HG03469 (cell line): Measurements from ENCODE around the gene C1QA.

Experiments
- ATAC-seq: cut with Tn5 transposase; IDR thresholded peaks from one replicate; pipeline ENCODE4 v1.9.1; 2021; ENCODE audit warnings: mild to moderate bottlenecking, moderate library complexity, moderate number of reproducible peaks; ENCODE audit not compliant: unreplicated experiment

The C1QA gene

DNA sequence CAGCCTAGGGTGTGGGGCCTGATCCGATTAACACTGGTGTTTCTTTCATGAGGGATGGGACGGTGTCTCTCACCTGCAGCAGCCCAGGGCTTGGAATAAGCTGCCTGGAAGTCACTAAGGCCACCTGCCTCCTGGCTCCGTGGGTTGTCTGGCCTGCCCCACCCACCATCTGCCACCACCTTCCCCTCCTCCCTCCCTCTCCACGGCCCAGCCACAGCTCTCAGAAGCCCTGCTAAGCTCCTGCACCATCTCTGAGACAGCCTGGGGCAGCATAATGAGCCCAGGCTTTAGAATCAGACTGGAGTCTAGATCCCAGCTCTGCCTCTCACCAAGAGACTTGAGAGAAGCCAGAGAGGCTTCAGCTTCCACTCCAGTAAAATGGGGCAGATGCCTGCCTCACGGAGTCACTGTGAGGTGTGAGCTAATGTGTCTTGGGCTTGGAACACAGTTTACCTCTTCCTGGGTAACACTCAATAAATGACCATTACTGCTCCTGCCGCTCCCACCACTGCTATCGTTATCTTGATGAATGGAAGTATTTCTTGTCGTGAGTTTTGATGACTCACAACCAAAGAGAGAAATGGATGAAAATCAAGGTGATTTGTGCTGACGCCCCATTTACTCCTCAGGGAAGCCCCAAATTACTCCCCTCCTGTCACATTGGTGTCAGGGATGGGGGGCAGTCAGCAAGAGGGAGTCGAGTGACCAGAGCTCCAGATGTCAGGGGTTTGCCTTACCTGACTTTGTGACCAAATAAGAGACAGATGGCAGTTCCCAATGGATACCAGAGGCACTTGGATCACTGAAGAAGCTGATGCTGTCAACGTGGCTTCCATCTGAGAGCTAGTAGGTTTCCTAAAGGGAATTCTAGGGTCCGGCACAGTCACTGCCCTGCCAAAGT is 23.5 kb upstream of the C1QA start:
- no peak for ATAC-seq

DNA sequence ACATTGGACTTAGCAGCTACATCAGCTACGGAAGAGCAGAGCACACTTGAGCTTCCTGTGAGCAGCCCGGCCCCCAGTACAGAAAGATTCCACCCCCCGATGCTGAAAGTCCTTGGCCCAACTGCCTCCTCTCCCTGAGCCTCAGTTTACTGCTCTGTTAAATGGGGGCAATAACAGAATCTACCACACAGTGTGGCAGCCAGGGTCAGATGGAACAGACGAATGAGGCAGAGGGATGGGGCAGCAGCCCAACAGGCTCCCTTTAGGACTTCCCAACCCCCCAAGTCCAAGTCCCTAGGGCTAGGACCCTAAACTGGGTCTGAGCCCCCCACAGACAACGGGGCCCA is 22.9 kb upstream of the C1QA start:
- no peak for ATAC-seq

- ATAC-seq = no peak
Observed at GRCh38 chr1:22613951-22614350, 22.5 kb upstream of the C1QA start.

- no peak for ATAC-seq
Observed at GRCh38 chr1:22615886-22616285, 20.5 kb upstream of the C1QA start.

DNA sequence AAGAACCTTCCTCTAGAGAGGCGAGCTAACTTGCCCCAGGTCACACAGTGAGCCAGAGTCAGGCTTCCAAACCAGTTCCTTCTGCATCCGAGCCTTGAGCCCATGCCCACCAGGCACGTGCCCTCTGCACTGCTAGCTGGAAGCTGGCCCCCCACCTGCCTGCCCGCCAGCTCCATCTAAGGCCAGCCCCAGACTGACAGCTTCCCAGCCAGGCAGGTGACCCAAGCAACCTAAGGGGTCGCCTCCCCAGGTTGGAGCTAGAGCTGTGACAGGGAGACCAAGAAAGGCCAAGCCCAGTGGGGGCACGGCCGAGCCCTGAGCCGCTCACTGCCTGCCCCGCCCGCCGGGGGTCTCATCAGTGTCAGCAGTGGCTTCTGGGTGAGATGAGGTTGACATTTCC is 19.9 kb upstream of the C1QA start:
- ATAC-seq = no peak

DNA sequence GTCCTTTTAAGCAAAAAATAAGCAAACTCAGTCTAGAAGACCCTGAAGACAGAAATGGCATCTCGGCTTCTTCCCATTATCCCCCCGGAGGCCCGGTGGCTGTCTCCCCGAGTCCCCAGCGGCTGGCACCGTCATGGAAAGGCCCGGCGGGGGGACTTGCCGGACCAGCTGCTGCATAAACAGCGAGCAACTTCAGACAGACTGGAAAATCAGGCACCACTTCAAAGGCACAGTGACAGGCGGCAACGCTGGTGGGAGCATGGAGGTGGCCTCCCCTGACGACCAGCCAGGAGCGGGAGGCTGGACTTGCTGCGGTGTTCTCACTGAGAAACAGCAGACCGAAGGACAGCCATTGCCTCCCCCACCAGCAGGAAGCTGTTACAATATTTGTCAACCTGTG is 18.4 kb upstream of the C1QA start:
- no peak for ATAC-seq

DNA sequence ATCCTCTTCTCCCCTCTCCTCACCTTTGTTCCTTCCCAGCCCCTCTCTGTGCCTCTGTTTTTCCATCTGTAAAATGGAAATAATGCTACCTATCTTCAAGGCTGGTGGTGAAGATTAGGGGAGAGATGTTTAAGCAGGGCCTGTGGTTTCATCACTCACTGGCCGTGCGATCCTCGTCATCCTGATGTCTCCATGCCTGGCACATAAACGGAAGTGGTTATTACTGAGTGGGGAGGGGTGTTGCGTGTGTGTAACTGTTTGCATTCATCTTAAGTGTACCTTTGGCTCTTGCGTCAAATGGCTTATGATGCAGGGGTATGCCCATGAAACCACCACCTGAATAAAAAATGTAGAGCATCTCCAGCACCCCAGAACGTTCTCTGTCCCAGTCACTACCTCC is 17.2 kb upstream of the C1QA start:
- no peak for ATAC-seq

GRCh38 chr1:22619798-22620197 is 16.6 kb upstream of the C1QA start:
- no peak for ATAC-seq

- no peak for ATAC-seq
Observed at GRCh38 chr1:22621761-22622160, 14.7 kb upstream of the C1QA start.

DNA sequence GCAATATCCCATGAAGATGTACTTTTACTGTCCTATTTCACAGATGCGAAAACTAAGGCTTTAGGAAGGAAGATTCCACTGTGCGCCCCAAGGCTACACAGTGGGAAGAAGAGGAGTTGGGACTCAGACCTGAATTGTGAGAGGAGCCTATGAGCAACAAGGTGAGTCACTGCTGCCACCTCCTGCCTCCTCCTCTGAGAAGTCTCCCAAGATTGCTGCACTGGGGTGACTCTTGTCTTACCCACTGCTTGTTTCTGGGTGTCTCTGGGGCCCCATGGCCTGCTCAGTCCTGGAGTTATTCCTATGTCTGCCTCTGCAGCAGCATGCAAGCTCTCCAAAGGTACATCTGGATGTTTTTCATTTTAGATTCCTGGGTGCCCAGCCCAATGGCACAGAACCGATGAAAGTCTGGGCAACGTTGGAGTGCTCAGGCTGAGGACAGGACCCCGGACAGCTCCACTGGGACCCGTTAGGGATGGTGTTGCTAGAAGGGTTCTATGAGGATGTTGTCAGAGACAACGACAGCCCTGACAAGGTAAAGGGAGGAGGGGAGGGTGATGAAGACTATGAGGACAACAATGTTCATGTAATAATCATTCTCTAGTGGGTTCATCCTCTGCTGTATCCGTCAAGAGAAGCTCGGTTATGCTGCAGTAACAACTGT is 11.0 kb upstream of the C1QA start:
- no peak for ATAC-seq

DNA sequence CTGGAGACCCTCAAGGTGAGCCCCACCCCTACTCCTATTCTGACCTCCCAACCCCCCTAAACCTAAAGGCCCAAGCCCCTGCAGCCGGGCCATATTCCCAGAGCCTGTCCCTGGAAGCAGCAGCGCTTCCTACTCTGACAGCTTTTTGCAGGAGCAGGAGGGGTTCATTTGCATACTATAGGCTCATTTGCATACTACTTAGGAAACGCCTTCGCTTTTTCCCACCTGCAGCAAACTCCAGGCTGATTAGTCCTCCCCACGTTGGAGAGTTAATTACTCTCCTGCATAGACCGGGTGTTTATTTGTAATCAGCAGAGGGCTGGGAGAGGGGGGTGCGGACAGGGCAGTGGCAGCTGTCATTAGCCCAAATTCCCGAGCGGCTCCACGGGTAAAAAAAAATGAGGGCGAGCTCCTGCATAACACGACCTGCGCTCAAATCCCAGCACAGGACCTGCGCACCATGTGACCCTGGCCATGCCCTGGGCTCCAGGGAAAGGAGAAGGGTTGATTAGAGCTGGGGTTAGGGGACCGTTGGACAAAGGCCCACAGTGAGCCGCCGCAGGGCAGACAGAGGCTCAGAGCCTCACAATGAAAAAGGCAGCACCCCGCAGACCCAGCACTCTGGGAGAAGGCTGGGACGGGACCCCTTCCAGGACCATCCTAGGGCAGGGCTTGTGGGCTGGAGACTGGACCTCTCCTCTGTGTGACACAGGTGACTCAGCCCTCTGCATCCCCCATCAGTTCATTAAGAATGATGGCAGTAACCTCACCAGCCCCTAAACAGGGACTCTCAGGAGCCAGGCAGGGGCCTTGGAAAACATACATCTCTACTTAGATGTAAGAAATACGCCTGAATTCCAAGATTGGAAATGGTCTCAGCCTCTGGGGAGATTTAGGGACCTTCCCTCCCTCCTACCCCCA is 9.9 kb upstream of the C1QA start:
- ATAC-seq = no peak

DNA sequence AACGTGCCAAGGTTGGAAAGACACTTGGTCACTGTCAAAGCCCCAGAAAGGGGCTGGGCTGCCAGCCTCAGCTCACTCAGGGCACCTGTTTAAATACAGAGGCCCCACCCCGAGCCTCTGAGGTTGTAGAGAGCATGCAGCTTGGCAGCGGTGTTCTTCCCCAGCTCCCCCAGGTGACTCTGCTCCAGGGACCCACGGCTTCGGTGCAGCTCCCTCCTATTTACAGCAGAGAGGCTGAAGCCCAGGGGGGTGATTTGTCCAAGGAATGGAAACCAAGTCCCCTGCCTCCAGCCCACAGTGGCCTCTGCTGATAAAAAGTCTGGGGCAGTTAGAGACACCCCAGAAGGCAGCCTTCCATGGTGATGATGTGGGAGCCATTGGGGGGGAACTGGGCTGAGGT is 9.1 kb upstream of the C1QA start:
- ATAC-seq = no peak

DNA sequence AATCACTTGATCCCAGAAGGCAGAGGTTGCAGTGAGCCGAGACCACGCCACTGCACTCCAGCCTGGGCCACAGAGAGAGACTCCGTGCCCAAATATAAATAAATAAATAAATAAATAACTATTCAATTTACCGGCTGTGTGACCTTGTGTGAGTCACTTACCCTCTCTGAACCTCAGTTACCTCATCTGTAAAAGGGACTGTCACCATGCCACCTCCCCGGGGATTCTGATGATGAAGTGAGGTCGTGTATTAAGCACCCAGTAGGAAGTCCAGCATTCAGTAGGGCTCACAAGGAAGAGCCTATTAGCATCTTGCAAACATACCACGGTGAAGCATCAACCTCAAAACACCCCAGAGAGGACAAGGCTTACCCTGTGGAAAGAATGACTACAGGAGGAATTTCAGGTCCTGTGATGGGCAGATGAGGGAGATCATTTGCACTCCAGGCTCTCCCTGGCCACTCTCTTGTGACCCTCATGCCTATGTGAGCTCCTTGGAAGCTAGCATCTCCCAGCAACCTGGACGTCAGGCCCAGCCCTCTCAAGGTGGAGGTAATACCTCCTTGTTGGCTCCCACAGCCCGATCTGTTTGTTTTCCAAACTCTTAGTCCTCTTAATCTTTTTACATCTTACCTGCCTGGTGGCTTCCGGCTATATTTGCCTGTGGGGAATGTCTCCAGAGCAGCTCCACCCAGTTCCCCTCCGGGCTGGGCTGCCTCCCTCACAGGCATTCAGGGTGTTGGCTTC is 7.6 kb upstream of the C1QA start:
- ATAC-seq = no peak

- ATAC-seq = no peak
Observed at GRCh38 chr1:22629886-22630285, 6.5 kb upstream of the C1QA start.

DNA sequence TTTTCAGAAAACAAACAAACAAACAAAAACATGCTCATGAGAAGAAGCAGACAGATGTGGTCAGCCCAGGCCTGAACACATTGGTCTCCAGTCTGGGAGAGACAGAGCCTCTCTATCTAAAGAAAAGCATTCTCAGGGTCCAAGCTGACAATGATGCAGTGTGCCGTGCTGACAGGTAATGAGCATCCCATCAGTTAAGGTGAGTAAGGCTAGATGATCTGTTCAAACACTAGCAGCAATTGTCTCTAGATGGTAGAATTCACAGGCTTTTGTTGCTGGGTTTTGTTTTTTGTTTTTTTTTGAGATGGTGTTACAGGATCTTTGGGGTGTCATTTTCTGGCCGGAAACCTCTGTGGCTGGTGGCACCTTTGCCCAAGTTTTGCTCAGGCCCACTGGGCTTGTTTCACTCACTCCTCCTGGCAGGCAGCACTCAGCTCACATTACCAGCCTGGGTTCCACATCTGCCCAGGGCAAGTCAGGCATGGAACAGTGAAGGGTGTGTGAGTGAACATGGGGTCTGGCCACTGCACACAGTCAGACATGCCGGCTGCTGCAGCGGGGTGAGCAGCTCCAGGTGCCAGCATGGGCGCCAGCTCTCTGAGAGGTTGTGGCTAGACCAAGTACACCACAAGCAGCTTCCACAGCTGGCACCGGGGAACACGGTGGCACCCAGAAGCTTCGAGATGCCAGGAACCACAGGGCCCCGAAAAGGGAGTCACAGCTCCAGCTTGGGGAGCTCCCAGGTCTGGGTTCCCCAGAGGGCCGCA is 2.5 kb upstream of the C1QA start:
- ATAC-seq = no peak

DNA sequence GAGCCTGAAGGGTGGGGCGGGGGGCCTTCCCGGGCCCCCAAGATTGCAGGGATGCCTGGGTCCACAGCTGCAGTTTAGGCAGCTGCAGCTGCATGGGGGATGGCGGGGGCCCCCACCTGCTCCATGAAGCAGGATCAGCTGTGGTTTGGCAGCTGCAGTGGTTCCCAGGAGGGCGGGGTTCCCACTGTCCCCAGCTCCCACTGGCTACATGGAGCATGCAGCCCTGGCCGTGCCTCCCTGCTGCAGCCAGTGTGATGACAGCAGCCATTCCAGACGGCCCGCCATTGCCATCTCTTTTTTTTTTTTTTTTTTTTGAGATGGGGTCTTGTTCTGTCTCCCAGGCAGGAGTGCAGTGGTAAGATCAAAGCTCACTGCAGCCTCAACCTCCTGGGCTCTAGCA is 992 bp upstream of the C1QA start:
- no peak for ATAC-seq

DNA sequence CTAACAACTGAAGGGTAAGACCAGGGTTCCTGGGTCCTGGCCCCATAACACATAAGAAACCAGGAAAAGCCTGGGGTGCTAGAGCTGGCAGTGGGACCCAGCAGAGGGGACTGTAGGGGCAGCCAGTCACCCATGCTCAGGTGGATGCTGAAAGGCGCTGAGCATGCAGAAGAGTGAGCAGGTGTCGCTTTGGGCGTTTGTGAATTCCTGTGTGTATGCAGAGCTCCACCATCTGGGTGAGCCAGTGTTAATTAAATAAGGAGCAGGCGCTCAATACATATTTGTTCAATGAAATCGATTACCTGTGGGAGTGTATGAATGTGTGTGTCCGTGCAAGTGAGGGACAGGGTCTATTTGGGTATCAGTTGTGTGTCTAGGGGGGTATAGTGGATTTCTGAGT is 499 bp downstream of the C1QA start:
- ATAC-seq = no peak

DNA sequence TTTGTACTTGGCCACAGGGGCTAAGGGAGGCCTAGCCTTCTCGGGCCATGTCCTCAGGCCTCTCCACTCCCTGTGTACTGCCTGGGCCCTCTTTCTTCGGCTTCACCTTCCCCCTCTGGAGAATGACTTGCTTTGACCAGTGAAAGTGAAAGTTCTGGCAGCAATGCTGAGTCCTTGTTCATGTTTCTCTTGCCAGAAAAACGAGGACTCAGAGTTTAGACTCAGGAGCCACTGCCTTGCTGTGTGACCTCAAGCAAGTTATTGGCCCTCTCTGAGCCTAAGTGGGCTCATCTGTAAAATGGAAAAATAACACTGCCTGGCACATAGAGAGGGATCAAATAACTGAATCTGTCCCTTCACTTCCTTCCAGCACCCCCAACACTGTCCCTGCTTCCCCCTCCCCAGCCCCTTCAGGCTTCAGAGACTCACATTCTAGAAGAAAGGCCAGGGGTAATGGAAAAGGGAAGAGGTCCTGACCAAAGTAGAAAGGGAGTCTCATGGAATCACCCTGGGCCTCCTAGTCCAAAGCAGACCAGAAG is 1.5 kb downstream of the C1QA start:
- no peak for ATAC-seq

GRCh38 chr1:22638476-22639234 is 2.2 kb downstream of the C1QA start:
- no peak for ATAC-seq
